Neuron (in vitro differentiated cells): ENCODE results near the gene ARAP1.
A peak's percentile ranks its signal among the peaks of the same experiment; 100 is the strongest.

Source experiments
- H2AFZ ChIP-seq: one replicate; pipeline ENCODE4 v1.6.1; 2013; ENCODE audit warnings: low read depth, mild to moderate bottlenecking, inconsistent platforms, low read length, moderate library complexity
- H3K27me3 ChIP-seq: one replicate; pipeline ENCODE4 v1.6.1; 2013; ENCODE audit warnings: low read length; ENCODE audit not compliant: insufficient read depth
- H3K36me3 ChIP-seq: one replicate; pipeline ENCODE4 v1.6.1; 2013; ENCODE audit warnings: low read length; ENCODE audit not compliant: insufficient read depth
- H3K4me1 ChIP-seq: one replicate; pipeline ENCODE4 v1.6.1; 2013; ENCODE audit warnings: low read length; ENCODE audit not compliant: insufficient read depth
- H3K4me3 ChIP-seq: 2 replicates; pipeline ENCODE4 v1.5.1; 2013; ENCODE audit warnings: mild to moderate bottlenecking, low read length, moderate library complexity
- H3K9me3 ChIP-seq: one replicate; pipeline ENCODE4 v1.6.1; 2013; ENCODE audit warnings: low read length

ARAP1 gene

DNA sequence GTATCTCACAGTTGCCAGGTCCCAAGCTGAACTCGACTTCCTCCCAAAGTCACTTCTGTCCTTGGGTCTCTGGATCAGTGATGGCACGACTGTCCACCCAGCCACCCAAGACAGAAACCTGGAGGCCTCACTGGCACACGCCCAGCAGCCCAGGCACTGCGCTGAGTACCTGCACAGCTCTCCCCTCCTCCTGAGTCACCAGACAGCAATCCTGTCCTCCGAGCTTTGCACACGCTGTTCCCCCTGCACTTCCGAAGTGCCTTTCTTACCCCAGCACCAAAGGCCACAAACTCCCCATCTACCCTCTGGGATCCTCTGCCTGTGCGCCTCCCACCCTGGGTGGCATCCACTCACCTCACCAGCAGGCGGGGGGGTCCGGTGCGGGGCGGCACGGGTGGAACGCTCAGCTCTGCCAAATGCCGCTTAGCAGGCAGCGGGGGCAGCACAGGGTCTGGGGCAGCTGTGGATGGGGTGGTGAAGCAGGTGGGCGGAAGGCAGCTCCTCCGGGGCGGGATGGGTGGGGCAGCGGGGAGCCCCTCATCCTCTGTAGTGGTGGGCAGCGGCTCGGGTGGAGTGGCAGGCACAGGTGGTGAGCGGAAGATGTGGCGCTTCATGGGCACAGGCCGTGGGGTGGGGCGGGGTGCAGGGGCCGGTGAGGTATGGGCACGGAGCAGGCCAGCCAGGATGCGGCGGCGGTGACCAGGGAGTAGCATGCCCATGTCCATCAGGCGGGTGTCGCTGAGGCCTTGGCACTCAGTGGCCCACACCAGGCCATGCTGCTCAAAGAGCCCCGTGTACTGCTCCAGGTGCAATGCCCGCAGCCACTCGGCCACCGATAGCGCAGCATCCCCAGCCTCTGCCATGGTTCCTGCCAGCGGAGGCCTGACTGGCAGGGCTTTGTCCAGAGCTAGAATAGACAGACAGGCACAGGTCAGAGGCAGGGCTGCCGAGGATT lies 25.7 kb downstream of the ARAP1 start:
- Histone ChIP-seq H3K4me1 (peaks cover 6% of the 10 kb centered on the region), H3K4me3 (no peak overlapping the region), H3K9me3 (no peaks in the 10 kb centered on the region), H3K36me3 (no peaks in the 10 kb centered on the region), H2AFZ (no peak overlapping the region), H3K27me3 (no peaks in the 10 kb centered on the region)

DNA sequence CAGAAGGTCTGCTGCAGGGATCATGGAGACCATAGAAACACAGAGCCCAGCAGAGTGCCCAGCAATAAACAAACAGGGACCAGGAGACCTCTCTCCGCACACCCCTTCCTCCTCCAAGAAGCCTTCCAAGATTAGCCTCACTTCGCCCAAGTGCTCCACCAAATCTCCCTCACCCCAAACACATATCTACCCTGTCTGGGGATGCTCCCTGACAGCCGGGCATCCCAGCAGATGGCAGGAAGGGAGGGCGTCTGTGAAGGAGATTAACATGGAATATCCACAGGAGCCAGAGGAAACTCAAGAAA lies 26.5 kb downstream of the ARAP1 start:
- Histone ChIP-seq H3K27me3 (no peaks in the 10 kb centered on the region), H3K4me3 (no peak overlapping the region), H3K9me3 (no peaks in the 10 kb centered on the region), H3K36me3 (no peaks in the 10 kb centered on the region), H3K4me1 (peaks cover 8% of the 10 kb centered on the region), H2AFZ (no peak overlapping the region)

- Histone ChIP-seq H3K9me3 (no peaks in the 10 kb centered on the region), H3K27me3 (no peaks in the 10 kb centered on the region), H2AFZ (no peak overlapping the region), H3K4me1 (peaks cover 8% of the 10 kb centered on the region), H3K36me3 (no peaks in the 10 kb centered on the region), H3K4me3 (no peak overlapping the region)
These were observed 27.1 kb downstream of the ARAP1 start for GRCh38 chr11:72724851-72725723.

- H3K4me3 ChIP-seq: no peak overlapping the region
- H3K36me3 ChIP-seq: no peaks in the 10 kb centered on the region
- H3K27me3 ChIP-seq: no peaks in the 10 kb centered on the region
- H3K4me1 ChIP-seq: peaks cover 8% of the 10 kb centered on the region
- H2AFZ ChIP-seq: no peak overlapping the region
- no peaks in the 10 kb centered on the region for H3K9me3 ChIP-seq
These were observed 28.1 kb downstream of the ARAP1 start for GRCh38 chr11:72724021-72724551.

GRCh38 chr11:72723508-72723907 lies 28.7 kb downstream of the ARAP1 start:
- no peak overlapping the region for H2AFZ ChIP-seq
- no peak overlapping the region for H3K4me3 ChIP-seq
- no peaks in the 10 kb centered on the region for H3K9me3 ChIP-seq
- H3K27me3 ChIP-seq: no peaks in the 10 kb centered on the region
- no peaks in the 10 kb centered on the region for H3K36me3 ChIP-seq
- peaks cover 8% of the 10 kb centered on the region for H3K4me1 ChIP-seq

- Histone ChIP-seq H3K4me3 (peak overlapping the region; percentile 46), H3K9me3 (no peaks in the 10 kb centered on the region), H2AFZ (peak overlapping the region; percentile 43), H3K36me3 (no peaks in the 10 kb centered on the region), H3K27me3 (no peaks in the 10 kb centered on the region), H3K4me1 (peaks cover 8% of the 10 kb centered on the region)
These were observed 30.0 kb downstream of the ARAP1 start for GRCh38 chr11:72722050-72722748.

GRCh38 chr11:72721689-72722049 lies 30.5 kb downstream of the ARAP1 start:
- peaks cover 11% of the 10 kb centered on the region for H3K4me1 ChIP-seq
- peak overlapping the region; percentile 43 for H2AFZ ChIP-seq
- no peaks in the 10 kb centered on the region for H3K9me3 ChIP-seq
- H3K27me3 ChIP-seq: no peaks in the 10 kb centered on the region
- H3K36me3 ChIP-seq: no peaks in the 10 kb centered on the region
- H3K4me3 ChIP-seq: peak overlapping the region; percentile 46

DNA sequence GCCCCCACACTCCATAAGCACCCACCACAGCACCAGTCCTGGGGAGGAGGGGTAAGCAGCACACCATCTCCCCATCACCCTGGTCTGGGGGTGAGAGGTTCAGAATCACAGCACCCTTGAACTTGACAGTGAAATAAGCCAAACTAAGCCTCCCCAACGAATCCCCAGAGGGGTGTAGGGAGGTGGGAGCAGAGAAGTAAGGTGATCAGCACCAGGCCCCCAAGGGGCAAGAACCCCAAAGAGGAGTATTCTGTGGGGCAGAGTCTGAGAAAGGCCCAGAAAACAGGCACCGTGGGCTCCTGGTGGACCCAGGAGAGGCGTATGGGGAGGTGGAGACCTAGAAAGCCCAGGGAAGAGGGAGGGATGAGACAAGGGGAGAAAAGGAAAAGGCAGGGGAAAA lies 30.9 kb downstream of the ARAP1 start:
- peaks cover 15% of the 10 kb centered on the region for H3K4me1 ChIP-seq
- peak overlapping the region; percentile 46 for H3K4me3 ChIP-seq
- H3K36me3 ChIP-seq: no peaks in the 10 kb centered on the region

GRCh38 chr11:72720784-72721183 lies 31.4 kb downstream of the ARAP1 start:
- Histone ChIP-seq H2AFZ (no peak overlapping the region), H3K4me1 (peaks cover 18% of the 10 kb centered on the region), H3K36me3 (no peaks in the 10 kb centered on the region), H3K27me3 (no peaks in the 10 kb centered on the region), H3K4me3 (peak overlapping the region; percentile 46), H3K9me3 (no peaks in the 10 kb centered on the region)

More for the DNA sequence above, 30.9 kb downstream of the ARAP1 start:
- Histone ChIP-seq H2AFZ (no peak overlapping the region), H3K9me3 (no peaks in the 10 kb centered on the region), H3K27me3 (no peaks in the 10 kb centered on the region)

- no peaks in the 10 kb centered on the region for H3K9me3 ChIP-seq
- H2AFZ ChIP-seq: no peak overlapping the region
- H3K4me3 ChIP-seq: no peak overlapping the region
- no peaks in the 10 kb centered on the region for H3K36me3 ChIP-seq
- H3K4me1 ChIP-seq: peaks cover 21% of the 10 kb centered on the region
- no peaks in the 10 kb centered on the region for H3K27me3 ChIP-seq
These were observed 32.2 kb downstream of the ARAP1 start for GRCh38 chr11:72720047-72720446.

DNA sequence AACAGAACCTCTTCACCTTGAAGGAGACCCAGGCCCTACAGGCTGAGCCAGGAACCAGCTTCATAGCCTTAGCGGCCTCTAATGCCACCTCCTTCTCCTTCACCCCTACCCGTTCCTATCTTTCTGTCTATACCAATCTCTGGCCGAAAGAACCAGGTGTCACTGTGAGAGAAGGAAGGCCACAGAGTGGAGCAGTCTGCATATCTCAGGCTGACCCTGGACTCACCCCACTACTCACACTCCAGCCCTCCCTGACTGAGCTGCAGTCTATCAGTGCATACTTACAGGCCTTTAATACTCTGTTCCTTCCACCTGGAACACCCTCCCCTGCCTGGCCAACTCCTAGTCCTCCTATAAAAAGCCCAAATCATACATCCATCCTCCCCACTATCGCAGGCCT lies 32.7 kb downstream of the ARAP1 start:
- no peak overlapping the region for H2AFZ ChIP-seq
- no peaks in the 10 kb centered on the region for H3K9me3 ChIP-seq
- no peak overlapping the region for H3K4me3 ChIP-seq
- no peaks in the 10 kb centered on the region for H3K27me3 ChIP-seq
- H3K4me1 ChIP-seq: peaks cover 21% of the 10 kb centered on the region
- no peaks in the 10 kb centered on the region for H3K36me3 ChIP-seq

GRCh38 chr11:72719144-72719543 lies 33.1 kb downstream of the ARAP1 start:
- no peaks in the 10 kb centered on the region for H3K9me3 ChIP-seq
- H3K4me3 ChIP-seq: no peak overlapping the region
- H2AFZ ChIP-seq: no peak overlapping the region
- H3K27me3 ChIP-seq: no peaks in the 10 kb centered on the region
- peaks cover 21% of the 10 kb centered on the region for H3K4me1 ChIP-seq
- no peaks in the 10 kb centered on the region for H3K36me3 ChIP-seq
